Fibroblast of skin of left quadriceps (primary cell): ENCODE results near the gene OSCAR.
A peak's percentile ranks its signal among the peaks of the same experiment; 100 is the strongest.
"Not testable (repeated sequence)": the region's sequence is repeated elsewhere in the genome, so short reads cannot be mapped to it uniquely, and the experiment has no call there.

Experiments
- DNase-seq, 2 experiments: peaks; one replicate each; pipeline ENCODE4 v3.0.0-alpha.2; 2013; ENCODE audit warnings: low read depth in 2 of 2

OSCAR gene

GRCh38 chr19:54125713-54126112 lies 25.1 kb upstream of the OSCAR start:
- DNase-seq: no peak

DNA sequence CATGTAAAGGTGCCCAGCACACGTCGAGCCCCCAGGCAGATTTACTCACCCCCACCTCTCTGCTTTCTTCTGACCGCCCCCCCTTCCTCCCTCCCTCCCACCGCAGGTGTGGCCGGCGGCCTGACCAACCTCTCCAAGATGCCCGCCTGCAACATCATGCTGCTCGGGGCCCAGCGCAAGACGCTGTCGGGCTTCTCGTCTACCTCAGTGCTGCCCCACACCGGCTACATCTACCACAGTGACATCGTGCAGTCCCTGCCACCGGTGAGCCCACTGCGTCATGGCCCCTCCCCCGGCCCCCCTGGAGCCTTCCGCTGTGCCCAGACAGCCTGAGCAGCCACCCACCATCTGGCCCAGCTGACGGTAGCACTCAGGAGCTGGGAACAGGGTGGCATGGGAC lies 23.8 kb upstream of the OSCAR start:
- no peak for DNase-seq

GRCh38 chr19:54123682-54124081 lies 23.1 kb upstream of the OSCAR start:
- DNase-seq: no peak

- no peak for DNase-seq
Observed at GRCh38 chr19:54121259-54121658, 20.7 kb upstream of the OSCAR start.

GRCh38 chr19:54115109-54116063 lies 14.8 kb upstream of the OSCAR start, which contains the start of the genes PRPF31 and TFPT:
Gene PRPF31, plus strand, starts transcription at chr19:54115754. Its CDS starts 2,525 bp downstream, at chr19:54118279.
Gene TFPT, minus strand, starts transcription at chr19:54115657. Its CDS starts 388 bp downstream, at chr19:54115269.
- DNase-seq: peak; percentile 97

GRCh38 chr19:54114340-54115108 lies 13.9 kb upstream of the OSCAR start:
- DNase-seq: no peak

DNA sequence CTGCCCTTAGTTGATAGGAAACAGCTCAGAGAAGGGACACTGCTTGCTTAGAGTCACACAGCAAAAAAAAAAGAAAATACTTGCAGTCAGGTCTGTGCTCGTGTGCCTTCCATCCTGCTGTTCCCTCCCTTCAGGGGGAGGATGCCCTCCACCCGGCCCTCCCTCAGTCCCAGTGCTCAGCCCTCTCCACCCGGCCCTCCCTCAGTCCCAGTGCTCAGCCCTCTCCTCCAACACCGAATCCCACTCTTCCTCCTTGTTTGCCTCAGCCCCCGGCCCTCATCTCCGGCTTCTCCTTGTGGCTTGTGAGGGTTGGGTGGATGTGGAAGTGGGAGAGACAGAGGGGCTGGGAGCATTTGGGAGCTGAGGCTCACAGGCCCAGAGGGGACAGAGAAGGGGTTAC lies 9.0 kb upstream of the OSCAR start:
- no peak for DNase-seq

DNA sequence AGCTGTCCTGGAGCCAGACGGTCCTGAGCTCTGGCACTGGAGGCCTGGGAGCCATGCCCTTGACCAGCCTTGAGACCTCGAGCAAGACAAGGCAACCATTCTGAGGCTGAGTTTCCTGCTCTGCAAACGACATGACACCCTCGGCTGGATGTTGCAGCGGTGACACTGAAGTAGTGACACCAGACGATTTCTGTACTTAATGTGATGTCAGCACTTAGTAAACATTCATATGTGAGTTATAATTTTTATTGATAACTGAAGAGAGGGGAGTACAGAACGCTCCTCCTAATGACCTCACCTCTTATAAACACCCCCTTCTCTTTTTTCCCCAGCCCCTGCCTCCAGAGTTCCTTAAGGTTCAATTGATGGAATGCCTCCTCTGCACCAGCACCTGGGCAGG lies 7.9 kb upstream of the OSCAR start:
- no peak for DNase-seq

- DNase-seq: no peak
Observed at GRCh38 chr19:54107876-54108490, 7.4 kb upstream of the OSCAR start.

DNA sequence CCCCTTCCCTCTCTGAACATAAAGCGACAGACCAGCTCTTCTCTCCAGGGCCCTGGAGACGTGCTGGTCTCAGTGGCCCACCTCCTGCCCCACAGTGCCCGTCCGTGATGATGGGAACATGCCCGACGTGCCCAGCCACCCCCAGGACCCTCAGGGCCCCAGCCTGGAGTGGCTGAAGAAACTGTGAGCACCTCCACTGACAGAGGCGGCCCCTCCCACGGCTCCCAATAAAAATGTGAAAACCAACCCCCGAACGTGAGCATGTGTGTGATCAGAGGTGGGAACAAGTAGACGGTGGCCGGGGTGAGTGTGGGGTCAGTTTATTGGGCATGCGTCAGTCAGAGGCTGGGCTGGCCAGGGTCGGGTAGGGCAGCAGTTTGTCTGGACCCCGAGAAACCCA lies 6.1 kb upstream of the OSCAR start:
- no peak for DNase-seq

DNA sequence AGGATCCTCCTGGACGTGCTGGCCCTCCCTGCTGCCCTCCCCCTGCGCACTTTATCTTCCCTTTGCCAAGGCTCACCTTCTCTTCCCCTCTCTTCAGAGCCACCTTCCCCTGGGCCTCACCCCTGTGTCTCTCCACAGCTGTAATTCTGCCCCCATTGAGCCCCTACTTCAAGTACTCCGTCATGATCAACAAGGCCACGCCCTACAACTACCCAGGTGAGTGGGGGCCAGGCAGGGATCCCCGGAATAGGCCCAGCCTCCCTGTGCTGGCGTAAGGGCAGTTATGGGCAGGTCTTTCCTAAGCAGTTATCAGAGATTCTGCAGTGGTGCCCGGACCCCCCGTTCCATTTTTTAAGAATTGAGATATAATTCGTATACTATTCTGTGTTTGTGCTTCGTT lies 5.2 kb upstream of the OSCAR start:
- DNase-seq: no peak

- DNase-seq: no peak
Observed at GRCh38 chr19:54104998-54105715, 4.6 kb upstream of the OSCAR start.

DNA sequence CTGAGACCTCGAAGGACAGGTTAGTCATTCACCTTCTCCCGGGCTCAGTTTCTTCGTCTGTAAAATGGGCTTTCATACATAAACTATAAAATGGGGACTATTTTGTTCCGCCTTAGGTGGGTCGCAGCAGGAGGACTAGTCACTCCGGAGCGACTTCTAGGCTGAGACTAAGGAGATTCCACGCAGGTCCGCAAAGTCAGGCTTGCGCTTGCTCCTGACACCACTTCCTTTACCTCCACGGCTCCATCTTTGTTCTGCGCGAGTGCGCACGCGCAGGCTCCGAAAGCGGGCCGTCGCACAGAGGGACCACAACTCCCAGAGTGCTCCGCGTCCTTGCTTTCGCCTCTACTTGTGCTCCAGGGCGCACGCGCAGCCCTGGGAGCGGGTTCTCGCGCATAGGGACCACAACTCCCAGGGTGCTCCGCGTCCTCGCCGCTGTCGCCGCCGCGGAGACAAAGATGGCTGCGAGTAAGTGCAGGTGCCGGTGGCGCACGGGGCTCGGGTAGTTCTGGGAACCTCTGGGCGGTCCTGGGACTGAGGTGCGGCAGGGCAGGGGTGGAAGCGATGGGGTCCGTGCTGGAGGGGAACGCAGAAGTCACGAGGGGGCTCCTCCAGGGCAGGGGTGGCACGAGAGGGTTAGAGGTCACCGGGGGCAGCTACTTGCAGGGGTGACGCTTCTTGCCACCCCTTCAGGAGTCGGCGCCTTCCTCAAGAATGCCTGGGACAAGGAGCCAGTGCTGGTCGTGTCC lies 2.0 kb upstream of the OSCAR start, which contains the start of gene NDUFA3:
Gene NDUFA3, plus strand, starts transcription at position 435 of the 749 bp plus-strand sequence. Its CDS starts 24 bp downstream, at position 459.
- DNase-seq: peak; percentile 97

DNA sequence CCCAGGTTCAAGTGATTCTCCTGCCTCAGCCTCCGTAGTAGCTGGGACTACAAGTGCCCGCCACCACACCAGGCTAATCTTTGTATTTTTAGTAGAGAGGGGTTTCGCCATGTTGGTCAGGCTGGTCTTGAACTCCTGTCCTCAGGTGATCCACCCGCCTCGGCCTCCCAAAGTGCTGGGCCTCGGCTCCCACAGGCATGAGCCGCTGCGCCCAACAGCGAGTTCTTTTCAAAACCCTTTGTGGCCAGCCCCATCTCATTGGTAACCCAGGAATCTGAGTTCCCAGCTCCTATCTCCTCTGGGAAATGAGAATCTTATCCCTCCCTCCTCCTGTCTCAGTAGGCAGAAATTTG lies 724 bp downstream of the OSCAR start:
- not testable (repeated sequence) for DNase-seq

- no peak for DNase-seq
Observed at GRCh38 chr19:54099190-54099902, 1.3 kb downstream of the OSCAR start.

GRCh38 chr19:54096617-54097106 lies 3.9 kb downstream of the OSCAR start:
- DNase-seq: peak; percentile 31 to 35

DNA sequence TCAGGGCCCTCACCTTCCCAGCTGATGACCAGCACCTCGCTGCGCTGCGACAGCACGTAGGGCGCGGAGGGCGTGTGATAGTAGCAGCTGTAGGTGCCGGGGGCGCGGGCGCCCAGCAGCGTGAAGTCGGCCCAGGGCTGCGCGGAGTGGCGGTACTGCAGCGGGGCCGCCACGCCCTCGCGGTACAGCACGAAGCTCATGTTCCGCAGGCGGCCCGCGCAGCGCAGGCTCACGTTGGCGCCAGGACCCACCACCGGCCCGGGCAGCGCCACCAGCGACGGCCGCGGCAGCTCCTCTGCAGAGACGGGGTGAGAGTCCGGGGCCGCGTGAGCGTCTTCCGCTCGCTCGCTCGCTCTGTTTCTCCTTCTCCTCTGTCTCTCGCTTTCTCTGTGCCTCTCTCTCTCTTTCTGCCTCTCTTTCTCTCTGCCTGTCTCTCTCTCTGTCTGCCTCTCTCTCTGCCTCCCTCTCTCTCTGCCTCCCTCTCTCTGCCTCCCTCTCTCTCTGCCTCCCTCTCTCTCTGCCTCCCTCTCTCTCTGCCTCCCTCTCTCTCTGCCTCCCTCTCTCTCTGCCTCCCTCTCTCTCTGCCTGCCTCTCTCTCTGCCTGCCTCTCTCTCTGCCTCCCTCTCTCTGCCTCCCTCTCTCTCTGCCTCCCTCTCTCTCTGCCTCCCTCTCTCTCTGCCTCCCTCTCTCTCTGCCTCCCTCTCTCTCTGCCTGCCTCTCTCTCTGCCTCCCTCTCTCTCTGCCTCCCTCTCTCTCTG lies 4.6 kb downstream of the OSCAR start:
- not testable (repeated sequence) for DNase-seq

- no peak for DNase-seq
Observed at GRCh38 chr19:54095136-54095858, 5.3 kb downstream of the OSCAR start.
